ENCODE results near the gene BIRC3.

BIRC3 gene

GRCh38 chr11:102317099-102317767 is at the start of gene BIRC3:
Gene BIRC3, plus strand, starts transcription at chr11:102317484. Its CDS starts 7,026 bp downstream, at chr11:102324510.
- peak; percentile 98 for DNase-seq

GRCh38 chr11:102267609-102268008 is 49.7 kb upstream of the BIRC3 start:
- DNase-seq = no peak

- DNase-seq = peak; percentile 90 to 97
Measured at GRCh38 chr11:102268083-102268984, 49.0 kb upstream of the BIRC3 start.

GRCh38 chr11:102268985-102269470 is 48.3 kb upstream of the BIRC3 start:
- DNase-seq = peak in 1 of 2 experiments; percentile 38

- DNase-seq = no peak
Measured at GRCh38 chr11:102269927-102270326, 47.4 kb upstream of the BIRC3 start.

GRCh38 chr11:102272047-102272824 is 45.0 kb upstream of the BIRC3 start:
- no peak for DNase-seq

GRCh38 chr11:102274628-102275027 is 42.7 kb upstream of the BIRC3 start:
- DNase-seq = no peak

- no peak for DNase-seq
Measured at GRCh38 chr11:102276362-102276761, 40.9 kb upstream of the BIRC3 start.

GRCh38 chr11:102276783-102277182 is 40.5 kb upstream of the BIRC3 start:
- DNase-seq = no peak

GRCh38 chr11:102279641-102280170 is 37.6 kb upstream of the BIRC3 start:
- DNase-seq = peak; percentile 80 to 83

- DNase-seq = peak; percentile 86 to 89
Measured at GRCh38 chr11:102280245-102280833, 36.9 kb upstream of the BIRC3 start.

- no peak for DNase-seq
Measured at GRCh38 chr11:102283116-102283485, 34.2 kb upstream of the BIRC3 start.

- no peak for DNase-seq
Measured at GRCh38 chr11:102284008-102284407, 33.3 kb upstream of the BIRC3 start.

GRCh38 chr11:102286292-102286691 is 31.0 kb upstream of the BIRC3 start:
- no peak for DNase-seq

GRCh38 chr11:102287964-102288724 is 29.1 kb upstream of the BIRC3 start:
- DNase-seq = peak; percentile 86 to 95

GRCh38 chr11:102288725-102289083 is 28.6 kb upstream of the BIRC3 start:
- no peak for DNase-seq

GRCh38 chr11:102289592-102289991 is 27.7 kb upstream of the BIRC3 start:
- no peak for DNase-seq

GRCh38 chr11:102291831-102292230 is 25.5 kb upstream of the BIRC3 start:
- no peak for DNase-seq

GRCh38 chr11:102292933-102293332 is 24.4 kb upstream of the BIRC3 start:
- DNase-seq = no peak

GRCh38 chr11:102293873-102294601 is 23.2 kb upstream of the BIRC3 start:
- peak; percentile 53 to 79 for DNase-seq

- DNase-seq = no peak
Measured at GRCh38 chr11:102295045-102295444, 22.2 kb upstream of the BIRC3 start.

Measured in NCI-H526 (cell line).